ENCODE results near the gene IQCK. TPM values are rescaled to one million over a fixed set of nuclear protein-coding genes. Genes with fewer than 3 reads are reported as not detected.

Gene IQCK
- total RNA-seq, 1 donor from 2014 or later, result 8.2 TPM

GRCh38 chr16:19859603-19860002 lies 141.5 kb downstream of the IQCK start:
- no peak for DNase-seq (ENCODE audit: low read depth in 2 of 2)

- DNase-seq (ENCODE audit: low read depth in 2 of 2), result no peak
Observed at GRCh38 chr16:19860166-19861041, 142.3 kb downstream of the IQCK start.

GRCh38 chr16:19861133-19861532 lies 143.1 kb downstream of the IQCK start:
- DNase-seq (ENCODE audit: low read depth in 2 of 2), result no peak

DNA sequence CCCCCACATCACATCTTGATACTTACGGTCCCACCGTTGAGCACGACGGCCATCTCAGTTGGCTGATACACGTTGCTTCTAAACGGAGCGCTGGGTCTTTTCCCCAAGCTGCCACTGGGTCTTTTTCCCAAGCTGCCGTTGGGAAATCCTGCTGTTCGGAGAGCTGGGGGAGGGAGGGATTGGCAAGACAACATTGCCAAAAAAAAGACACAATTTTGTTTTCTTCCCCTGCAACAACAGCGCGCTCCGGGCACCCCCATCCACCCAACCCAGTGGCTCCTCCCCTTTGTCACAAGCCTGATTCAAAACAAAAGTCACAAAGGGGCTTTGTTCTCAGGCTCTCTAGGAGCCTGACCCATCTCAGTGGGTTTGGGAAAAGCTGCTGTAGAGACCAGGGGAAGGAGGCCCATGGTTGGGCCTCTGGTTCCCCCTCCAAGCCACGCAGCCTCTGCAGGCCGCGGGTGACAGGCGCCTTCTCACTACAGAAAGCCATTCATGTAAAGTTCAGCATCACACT lies 143.8 kb downstream of the IQCK start:
- no peak for DNase-seq (ENCODE audit: low read depth in 2 of 2)

GRCh38 chr16:19863990-19864389 lies 145.9 kb downstream of the IQCK start:
- no peak for DNase-seq (ENCODE audit: low read depth in 2 of 2)

GRCh38 chr16:19864566-19864965 lies 146.5 kb downstream of the IQCK start:
- DNase-seq (ENCODE audit: low read depth in 2 of 2), result no peak

GRCh38 chr16:19868421-19868820 lies 150.3 kb downstream of the IQCK start:
- DNase-seq (ENCODE audit: low read depth in 2 of 2), result no peak

DNA sequence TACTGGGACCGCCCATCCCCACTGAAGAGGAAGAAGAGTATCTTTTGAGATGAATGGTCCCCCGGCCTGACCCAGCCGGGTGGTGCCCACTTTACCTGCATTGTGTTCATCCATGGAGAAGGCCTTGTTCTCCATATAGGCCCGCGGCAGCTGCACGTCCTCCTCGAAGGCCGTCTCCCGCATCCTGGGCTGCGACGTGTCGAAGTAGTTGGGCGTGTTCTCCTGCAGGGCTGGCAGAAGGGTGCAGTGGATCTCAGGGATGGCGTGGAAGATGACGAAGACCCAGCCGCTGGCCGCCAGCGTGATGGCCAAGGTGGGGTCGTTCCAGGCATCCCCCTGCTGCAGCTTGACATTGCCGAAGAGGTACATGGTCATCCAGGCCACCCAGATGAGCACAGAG lies 153.7 kb downstream of the IQCK start:
- DNase-seq (ENCODE audit: low read depth in 2 of 2), result no peak

DNA sequence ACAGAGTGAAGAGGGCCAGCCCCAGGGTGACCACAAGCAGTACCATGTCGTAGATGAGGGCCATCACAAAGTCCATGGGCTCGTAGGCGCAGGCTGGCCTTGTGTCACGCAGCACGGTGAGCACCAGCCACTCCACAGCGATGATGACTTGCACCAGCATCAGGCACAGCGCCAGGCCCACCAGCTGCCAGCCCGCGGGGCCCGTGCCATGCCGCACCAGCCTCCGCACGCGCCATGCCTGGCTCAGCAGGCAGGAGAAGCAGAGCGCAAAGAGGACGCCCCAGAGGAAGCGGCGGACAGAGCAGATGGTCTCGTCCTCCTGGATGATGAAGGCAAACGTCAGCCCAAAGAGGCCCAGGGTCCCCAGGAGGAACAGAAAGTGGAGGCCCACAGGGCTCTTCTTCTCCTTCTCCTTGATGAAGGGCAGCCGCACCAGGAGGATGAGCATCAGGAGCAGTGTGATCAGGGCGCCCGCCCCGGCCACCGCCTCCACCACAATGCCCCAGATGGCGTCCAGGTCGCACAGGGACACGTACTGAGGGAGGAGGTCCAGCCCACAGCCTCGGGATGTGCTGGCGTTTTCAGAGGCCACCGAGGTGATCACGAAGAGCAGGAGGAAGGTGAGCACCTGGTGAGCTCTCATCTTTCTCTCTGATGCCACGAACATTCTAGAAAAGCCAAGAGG lies 154.2 kb downstream of the IQCK start:
- no peak for DNase-seq (ENCODE audit: low read depth in 2 of 2)

DNA sequence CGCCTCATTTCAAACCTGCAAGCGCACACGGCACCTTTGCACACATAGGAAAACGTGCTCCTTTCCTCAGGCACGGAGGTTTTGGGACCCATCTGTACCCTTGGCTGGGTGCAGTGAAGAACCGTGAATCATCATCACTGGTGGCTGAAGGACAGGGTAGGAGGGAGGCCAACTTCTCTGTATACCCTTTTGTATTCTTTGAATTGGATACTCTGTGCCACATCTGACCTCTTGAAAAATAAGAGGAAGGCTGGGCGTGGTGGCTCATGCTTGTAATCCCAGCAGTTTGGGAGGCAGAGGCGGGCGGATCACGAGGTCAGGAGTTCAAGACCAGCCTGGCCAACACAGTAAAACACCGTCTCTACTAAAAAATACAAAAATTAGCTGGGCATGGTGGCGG lies 154.9 kb downstream of the IQCK start:
- no peak for DNase-seq (ENCODE audit: low read depth in 2 of 2)

- no peak for DNase-seq (ENCODE audit: low read depth in 2 of 2)
Observed at GRCh38 chr16:19874026-19874425, 156.0 kb downstream of the IQCK start.

DNA sequence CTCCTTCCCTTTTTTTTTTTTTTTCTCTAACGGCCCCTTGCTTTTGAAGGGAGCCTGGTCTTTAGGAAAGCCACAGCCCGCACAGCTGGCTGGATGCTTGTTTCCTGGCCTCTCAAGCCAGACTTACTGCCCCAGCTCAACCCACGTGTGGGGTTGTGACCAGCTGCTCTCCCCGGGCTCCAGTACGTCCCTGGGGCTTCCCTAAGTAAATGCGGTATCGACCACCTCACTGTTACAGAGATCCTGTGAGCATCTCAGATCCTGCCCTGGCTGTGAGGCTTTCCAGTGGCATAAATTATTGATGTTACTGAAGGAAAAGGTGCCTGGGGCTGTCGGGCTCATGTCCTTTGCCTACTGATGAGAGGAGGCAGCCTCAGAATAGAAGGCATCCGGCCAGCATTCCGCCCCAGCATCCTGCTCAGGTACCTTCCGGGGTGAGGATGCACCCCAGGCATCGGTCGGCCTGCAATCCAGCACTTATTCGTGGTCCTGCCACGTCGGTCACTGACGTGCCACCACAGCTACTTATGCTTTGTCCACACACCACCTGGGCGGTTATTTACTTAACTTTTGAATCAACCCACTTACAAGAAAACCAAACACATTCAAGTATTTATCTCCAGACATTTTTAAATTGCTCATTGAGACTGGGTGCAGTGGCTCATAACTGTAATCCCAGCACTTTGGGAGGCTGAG lies 156.9 kb downstream of the IQCK start:
- DNase-seq (ENCODE audit: low read depth in 2 of 2), result no peak

GRCh38 chr16:19875900-19876299 lies 157.8 kb downstream of the IQCK start:
- no peak for DNase-seq (ENCODE audit: low read depth in 2 of 2)

DNA sequence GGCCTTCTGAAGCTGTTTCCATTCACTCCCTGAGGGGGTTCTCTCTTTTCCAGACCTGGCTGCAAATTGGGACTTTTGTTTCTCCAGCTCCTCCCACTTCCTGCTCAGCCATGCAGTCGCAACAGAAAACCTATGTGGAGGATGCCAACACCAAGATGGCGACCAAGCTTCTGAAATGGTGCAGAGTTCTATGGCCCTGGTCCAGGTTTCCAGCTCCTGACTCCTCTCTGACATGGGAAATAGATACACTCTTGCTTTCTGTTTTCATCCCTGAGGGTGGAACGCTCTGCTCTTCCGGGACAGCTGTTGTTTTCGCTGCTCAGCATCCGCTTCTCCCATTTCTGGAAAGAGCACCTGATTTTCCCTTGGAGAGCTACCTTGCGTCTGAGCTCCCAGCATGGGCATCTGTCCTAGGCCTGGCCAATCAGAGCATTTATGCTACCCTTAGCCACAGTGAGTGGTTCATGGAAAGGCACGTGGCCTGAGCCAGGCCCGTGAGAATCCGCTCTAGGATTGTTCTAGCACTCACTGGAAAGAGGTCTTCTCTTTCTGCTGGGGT lies 158.5 kb downstream of the IQCK start:
- peak; percentile 44 to 92 for DNase-seq (ENCODE audit: low read depth in 2 of 2)

DNA sequence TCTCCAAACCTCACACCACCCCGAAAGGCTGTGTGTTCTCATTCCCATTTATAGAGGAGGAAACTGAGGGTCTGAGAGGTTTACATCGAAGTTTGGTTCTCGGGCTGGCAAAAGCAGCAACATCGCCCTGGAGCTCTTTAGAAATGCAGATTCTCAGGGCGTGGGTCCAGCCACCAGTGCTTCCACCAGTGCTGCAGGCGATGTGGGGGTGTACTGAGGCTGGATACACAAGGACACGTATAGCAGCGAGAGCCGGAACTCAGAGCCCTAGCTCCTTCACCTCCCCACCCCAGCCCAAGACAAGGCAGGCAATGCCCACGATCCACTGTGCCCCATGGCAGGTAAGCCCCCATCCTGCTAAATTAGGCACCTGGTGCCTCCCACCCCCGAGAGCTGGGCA lies 160.7 kb downstream of the IQCK start:
- no peak for DNase-seq (ENCODE audit: low read depth in 2 of 2)

GRCh38 chr16:19879241-19879792 lies 161.2 kb downstream of the IQCK start:
- no peak for DNase-seq (ENCODE audit: low read depth in 2 of 2)

DNA sequence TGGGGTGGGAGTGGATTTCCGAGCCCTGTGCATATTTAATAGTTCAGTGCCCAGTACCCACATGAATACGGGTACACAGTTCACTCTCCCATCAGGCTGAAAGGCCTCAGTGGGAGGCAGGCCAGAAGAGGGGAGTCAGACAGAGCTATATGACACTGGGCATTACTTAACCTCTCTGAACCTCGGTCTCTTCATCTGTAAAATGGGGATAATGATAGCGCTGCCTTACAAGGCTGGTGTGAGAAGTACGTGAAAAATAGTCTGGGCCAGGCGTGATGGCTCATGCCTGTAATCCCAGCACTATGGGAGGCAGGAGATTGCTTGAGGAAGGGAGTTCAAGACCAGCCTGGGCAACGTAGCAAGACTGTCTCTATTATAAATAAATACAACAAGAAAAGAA lies 163.0 kb downstream of the IQCK start:
- DNase-seq (ENCODE audit: low read depth in 2 of 2), result no peak

GRCh38 chr16:19881783-19882182 lies 163.7 kb downstream of the IQCK start:
- no peak for DNase-seq (ENCODE audit: low read depth in 2 of 2)

GRCh38 chr16:19882186-19882585 lies 164.1 kb downstream of the IQCK start:
- no peak for DNase-seq (ENCODE audit: low read depth in 2 of 2)

DNA sequence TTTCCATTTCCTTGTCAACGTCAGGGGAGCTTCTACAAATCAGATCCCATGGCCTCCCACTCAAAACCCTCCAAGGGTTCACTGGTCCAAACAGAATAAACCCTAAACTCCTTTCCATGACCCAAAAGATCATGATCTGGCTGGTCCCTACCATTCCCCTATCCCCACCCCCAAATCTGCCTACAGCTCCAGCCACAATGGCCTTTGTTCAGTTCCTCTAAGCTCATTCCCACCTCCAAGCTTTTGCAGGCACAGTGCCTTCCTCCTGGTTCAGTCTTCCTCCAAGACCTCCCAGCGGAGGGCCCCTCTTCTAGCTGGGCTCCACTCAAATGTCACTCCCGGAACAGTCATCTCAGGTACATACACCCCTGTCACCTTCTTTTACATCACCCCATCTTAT lies 164.6 kb downstream of the IQCK start:
- no peak for DNase-seq (ENCODE audit: low read depth in 2 of 2)

GRCh38 chr16:19883296-19883965 lies 165.4 kb downstream of the IQCK start:
- DNase-seq (ENCODE audit: low read depth in 2 of 2), result peak in 1 of 2 donors; percentile 38

Data from dermis microvascular lymphatic vessel endothelial cell (primary cell).